ENCODE data around the gene ACSS1.

ACSS1 gene

DNA sequence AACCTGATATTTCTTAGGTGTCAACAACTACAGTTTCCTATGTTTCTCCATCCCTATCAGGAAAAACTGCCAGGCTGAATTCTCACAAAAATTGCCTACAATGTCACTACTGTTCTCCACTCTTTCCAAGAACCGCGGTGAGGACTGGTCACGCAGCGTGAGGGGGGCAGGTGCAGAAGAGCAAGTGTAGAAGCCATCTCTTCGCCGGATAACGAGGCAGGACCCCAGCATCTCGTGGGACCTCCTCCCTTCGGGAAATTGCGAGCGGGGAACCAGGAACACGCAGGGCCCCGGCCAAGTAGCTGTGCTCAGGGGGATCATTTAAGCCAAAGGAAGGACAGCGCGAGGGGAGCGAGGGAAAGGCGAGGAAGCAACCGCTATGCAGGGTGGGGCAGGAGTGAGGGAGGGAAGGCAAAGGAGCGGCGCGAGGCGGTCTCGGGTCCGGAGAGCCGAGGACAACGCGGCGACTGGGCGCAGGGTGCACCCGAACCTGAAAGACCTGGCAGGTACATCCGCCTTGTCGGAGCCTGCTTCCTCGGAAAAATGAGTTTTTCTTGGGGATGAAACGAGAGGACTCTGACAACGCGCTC, 65.9 kb downstream of the ACSS1 start:
- DNase-seq = no peak

DNA sequence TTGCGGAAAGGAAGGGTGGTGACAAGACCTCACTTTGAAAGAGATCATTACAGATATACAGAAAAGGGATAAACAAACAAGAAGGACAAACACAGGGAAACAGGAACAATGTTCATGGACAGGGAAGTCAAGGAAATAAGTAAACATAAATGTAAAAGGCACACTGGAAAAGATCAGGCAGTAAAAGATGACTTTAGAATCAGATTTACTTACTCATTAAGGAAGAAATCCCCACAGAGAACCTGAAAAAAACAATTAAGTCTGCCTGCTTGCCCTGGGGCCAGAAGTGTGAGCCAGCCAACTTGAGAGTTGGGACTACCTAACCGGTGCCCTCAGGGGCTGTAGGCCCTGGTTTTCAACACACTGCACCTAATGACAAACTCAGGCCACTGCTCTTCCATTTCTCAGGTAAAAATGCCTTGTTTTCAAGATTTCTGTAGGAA, 67.1 kb downstream of the ACSS1 start:
- DNase-seq = no peak

DNA sequence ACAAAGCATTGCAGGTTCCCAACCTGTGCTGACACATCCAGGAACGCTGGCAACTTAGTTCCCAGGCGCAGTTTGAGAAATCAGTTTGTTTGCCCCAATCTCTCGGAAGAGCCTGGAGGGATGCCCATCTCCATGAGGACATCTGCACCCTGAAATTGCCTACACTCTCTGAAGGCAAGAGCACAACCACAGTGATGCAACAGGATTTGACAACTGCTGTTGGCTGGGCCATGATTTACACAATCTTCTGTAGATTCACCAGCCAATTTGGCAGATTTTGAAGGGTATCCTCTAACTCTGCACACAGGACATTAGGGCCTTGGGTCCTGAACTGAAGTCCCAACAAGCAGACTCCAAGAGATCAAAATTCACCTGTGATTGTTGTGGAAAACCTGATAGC, 68.8 kb downstream of the ACSS1 start:
- no peak for DNase-seq

DNA sequence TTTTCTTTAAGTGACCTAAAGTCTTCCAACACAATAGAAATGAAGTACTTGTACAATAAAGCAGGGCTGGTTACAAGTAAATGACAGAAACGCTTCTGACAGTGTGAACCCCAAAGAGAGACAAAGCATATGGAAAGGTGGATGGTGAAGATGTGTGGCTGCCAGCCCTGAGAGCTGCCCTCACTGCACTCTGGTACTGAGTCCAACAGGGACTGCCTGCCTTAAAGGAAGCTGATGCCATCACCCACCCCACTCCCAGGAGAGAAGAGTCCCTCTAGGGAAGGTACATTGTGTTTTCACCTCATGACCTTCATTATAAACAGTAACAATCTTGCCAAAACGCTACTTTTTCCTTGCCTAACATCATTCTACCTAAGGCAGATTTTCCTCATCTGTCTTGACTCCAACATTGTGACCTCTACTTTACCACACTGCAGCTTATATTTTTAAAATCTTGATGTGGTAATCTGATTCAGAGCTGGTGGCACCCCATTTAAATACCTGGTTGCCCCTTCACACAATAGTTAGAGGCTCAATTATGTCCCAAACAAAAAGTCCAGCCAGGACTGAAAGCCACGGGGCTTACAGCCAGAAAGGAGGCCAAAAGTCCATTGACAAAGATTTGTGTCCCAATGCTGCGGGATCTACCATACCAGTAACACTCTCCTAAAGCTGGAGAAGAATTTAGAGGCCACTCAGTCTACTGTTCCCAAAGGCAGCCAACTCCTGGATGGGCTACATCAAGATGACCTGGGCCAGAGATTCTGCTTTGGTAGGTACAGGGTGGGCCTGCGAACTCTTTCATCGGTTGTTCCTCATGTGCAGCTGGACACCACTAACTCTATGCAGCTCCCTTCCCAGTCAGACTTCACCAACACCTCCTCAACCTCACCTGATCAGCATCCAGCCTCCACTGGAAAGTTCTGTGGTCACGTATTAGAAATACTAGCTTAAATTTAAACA, 69.8 kb downstream of the ACSS1 start:
- DNase-seq = no peak

DNA sequence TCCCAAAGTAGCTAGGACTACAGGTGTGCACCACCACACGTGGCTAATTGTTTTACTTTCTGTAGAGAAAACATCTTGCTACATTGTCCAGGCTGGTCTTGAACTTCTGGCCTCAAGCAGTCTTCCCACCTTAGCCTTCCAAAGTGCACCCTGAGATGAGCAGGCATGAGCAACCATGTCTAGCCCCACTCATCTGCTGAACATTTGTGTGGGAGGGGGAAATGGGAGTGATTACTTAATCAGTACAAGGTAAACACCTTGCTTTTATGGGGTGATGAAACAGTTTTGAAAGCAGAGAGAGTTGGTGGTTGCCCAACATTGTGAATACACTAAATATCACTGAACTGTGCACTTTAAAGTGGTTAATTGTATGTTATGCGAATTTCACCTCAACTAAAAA, 70.7 kb downstream of the ACSS1 start:
- DNase-seq = no peak

DNA sequence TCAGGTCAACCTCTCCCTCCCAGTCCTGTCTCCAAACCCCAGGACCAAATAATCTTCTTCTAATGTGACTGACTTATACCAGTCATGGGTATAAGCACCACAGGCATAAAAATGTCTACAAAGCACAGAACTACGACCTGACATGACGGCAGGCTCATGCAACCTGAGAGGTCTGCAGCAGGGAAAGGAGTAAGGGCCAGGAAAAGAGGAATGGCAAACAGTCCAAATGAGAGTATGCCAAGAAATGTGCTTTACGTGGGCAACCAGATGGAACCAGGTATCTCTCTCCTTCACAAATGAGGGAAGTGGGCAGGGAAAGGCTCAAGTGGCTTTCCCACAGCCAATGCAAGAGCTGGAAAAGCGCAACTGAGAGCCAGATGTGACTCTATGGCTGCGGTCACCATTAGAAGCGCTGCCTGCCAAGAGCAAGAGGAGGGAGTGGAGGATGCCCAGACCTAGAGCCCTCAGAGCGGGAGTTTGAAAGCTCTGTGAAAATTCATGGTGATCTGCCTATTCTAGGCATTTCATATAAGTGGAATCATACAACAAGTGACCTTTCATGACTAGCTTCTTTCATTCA, 71.4 kb downstream of the ACSS1 start:
- DNase-seq = no peak

DNA sequence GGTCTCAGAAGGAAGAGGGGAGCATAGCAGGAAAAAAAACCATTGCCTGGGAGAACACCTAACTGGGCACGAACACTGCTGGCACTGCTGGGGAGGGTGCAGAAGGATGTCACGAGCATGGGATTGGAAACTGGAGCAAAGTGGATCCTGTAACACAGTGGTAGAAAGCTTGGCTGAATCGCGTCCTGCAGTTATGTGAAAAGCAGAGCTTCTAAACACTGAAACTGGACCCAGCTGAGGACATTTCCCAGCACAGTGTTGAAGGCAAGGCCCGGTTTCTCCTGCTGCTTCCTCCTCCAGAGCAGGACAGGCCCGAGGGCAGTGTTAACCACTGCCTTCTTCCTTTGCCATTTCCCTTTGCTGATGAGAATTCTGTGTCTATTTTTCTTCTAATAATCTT, 72.1 kb downstream of the ACSS1 start:
- DNase-seq = no peak

DNA sequence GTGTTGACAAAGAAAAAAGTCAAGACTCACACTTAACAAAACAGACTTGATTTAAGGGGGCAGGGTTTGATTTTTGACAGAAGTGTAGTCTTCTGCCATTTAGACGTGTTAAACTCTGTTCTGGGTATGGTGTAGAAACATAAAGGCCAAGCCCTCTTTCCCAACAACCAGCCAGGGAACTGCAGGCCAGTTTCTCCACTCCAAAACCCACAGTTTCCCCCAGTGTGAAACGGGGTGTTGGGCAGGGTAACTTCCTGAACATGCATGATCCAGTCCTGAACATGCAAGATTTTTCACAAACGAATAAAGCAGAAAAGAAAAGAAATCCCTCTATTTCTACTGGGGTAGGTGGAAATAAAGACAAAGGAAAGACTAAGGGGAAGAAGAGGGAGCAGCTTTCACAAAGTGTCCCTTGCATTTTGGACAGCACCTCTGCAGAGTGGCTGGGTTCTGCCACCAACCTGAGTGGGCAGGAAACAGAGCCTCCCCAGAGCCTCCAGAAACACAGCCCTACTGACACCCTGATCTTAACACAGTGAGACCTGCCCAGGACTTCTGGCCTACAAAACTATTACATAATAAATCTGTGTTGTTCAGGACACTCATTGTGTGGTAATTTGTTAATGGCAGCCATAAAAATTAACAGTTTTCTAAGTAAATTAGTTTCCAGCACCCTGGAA, 72.8 kb downstream of the ACSS1 start:
- DNase-seq = no peak

DNA sequence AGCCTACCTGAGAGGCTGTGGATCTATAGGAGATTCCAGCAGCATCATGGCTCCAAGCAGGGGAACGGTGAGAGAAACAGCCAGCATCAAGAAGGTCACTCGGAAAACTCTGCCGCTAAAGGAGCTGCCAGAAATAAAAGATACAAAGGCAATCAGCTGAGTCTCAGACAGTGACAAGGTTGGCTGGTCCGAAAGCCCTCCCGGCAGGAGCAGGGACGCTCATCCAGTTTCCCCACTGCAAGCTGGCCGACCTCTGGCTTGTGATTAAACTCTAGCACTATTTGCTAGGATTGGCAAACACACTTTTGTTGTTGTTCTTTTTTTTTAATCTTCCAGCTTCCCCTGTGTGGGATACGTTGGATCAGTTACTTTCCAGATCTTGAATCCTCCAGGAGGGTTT, 74.0 kb downstream of the ACSS1 start:
- no peak for DNase-seq

DNA sequence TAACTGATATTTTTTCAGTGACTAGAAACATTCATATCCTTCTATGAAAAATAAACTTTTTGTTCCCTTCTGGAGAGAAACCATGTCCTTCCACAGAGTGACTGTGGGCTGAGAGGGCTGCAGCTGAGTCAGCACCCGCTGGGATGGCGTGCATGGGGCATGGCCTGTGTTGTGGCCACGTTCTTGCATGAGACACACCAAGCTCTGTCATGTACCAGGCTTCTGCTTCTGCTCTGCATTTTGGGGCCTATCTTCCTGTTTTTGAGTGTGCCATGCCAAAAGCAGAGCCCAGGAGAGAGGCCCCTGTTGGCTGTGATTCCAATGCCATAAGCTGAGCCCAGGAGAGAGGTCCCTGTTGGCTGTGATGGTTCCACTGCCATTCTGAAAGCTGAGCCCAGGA, 76.1 kb downstream of the ACSS1 start:
- DNase-seq = no peak

DNA sequence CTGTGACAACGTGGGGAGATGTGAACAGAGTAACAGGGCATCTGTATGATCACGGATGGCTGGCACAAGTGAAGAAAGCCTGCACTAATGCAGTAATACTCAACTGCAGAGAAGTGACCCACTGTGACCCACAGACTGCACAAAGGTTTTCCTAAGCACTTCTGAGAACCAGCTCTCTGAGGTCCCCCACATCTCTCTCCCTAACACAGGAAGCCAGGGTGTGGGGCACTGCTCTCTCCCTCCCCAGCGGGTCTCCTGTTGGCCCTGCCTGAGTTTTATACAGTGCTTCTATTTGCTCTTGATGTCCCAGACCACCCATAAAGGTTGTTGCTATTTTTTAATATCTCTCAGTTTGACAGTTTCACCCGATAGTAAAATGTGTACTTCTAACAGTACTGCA, 76.7 kb downstream of the ACSS1 start:
- no peak for DNase-seq

DNA sequence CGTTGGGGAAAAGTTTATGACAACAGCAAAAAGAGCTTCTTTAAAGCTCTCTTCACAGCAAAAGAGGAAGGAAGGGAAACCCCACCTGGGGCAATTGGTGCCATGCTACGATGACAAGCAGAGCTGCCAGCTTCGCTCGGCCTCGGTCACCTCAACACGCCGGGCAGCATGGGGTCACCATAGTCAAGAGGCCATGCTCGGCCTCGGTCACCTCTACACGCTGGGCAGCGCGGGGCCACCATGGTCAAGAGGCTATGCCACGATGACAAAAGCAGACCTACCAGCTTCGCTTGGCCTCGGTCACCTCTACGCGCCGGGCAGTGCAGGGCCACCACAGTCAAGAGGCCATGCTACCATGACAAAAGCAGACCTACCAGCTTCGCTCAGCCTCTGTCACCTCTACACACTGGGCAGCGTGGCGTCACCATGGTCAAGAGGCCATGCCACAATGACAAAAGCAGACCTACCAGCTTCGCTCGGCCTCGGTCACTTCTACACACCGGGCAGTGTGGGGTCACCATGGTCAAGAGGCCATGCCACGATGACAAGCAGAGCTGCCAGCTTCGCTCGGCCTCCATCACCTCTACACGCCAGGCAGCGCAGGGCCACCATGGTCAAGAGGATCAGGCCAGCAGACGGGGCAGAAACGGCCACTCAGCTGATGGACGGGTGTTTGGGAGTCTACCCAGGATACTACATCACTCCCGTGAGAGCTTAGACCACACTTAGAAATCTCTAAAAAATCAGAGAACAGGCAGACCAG, 77.5 kb downstream of the ACSS1 start:
- no peak for DNase-seq

DNA sequence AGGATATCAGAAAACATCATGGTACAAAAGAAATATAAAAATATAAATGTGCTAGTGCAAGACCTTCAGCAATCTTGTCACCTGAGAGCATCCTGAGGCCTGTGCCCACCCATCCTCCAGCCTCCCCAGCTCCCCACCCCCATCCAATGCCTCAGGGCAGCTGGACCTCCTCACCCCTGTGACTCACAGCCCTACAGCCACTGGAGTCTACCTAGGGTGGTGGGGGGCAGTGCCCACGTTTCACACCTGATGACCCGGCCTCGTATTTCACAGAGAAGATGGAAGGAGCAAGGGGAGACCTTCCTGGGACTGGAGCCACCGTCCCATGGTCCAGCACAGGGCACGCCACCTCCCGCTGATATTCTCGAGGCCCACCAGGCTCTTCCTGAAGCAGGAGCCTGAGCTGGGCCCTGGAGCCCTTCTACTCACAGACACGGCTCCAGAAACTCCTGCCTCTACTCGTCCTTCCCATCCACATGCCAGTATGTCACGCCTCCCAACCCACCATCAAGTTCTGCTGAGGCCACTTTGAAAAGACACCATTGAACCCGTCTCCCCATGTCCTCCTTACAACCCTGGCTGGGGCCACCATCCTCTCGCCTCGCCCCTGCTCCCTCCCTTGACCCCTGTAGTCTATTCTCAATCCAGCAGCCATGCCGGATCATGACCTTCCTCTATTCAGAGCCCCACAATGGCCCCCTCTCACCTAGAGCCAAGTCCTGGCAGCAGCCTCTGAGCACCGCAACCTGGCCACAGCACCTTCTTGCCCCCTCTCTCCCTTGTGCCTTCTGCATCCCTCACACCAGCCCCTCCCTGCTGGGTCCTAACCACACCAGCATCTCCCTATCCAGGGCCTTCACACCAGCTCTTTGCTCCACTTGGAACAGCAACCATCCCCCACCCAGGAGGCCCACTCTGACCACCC, 78.6 kb downstream of the ACSS1 start:
- no peak for DNase-seq

DNA sequence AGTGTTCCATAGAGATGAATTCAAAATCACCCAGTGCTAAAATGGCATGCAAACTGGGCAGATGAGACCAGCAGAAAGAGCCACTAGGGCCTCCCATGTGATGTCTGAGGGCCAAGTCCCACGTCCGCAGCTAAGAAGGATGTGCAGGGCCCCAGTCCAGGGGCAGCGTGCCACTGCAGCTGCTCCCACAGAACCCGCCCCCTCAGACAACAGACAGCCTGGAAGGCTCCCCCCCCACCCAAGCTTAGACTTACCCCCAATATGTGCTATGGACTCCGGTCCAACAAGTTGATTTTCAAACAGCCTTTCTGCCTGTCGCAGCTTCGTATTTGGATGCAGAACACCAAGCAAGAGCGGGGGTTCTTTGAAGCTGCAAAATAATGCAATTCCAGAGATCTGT, 79.4 kb downstream of the ACSS1 start:
- DNase-seq = no peak

DNA sequence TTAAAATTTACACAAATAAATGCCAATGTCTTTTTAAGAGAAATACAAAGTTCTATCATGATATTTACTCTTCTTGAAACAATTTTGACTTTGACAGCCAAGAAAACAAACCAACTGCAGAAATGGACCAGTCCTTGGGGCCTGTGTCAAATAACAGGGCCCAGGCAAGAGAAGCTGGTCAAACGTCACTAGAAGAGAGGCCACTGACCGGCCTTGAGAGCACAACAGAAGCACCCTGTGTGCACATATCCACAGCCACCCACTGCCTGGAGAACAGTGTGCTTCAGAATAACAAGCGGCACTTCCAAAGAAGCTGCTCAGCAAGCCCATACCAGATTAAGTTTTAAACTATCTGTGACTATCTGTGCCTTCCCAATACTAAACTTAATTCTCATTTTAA, 80.1 kb downstream of the ACSS1 start:
- no peak for DNase-seq

DNA sequence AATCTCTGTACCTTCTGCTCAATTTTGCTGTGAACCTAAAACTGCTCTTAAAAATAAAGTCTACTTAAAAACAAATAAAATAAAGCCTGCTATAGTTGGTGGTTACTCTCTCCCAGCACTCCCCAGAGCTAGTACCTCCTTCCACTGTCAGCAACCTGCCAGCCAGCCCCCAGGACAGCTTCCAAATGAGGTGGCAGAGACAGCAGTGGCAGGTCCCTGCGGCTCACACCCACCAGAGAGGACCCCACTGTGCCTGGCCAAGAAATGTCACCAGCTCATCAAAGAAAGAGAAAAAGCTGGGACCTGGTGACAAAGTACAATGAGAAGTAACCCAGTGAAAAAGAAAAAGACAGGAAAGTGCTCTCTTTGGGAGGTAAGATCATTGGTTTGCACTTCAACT, 80.6 kb downstream of the ACSS1 start:
- no peak for DNase-seq

DNA sequence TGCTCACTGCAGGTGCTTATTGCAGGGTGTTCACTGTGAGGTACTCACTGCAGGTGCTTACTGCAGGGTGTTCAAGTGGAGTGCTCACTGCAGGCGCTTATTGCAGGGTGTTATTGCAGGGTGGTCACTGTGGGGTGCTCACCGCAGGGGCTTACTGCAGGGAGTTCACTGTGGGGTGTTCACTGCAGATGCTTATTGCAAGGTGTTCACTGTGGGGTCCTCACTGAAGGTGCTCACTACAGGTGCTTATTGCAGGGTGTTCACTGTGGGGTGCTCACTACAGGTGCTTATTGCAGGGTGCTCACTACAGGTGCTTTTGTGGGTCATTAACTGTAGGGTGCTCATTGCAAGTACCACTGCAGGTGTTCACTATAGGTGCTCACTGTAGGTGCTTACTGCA, 85.6 kb downstream of the ACSS1 start:
- DNase-seq = no peak

DNA sequence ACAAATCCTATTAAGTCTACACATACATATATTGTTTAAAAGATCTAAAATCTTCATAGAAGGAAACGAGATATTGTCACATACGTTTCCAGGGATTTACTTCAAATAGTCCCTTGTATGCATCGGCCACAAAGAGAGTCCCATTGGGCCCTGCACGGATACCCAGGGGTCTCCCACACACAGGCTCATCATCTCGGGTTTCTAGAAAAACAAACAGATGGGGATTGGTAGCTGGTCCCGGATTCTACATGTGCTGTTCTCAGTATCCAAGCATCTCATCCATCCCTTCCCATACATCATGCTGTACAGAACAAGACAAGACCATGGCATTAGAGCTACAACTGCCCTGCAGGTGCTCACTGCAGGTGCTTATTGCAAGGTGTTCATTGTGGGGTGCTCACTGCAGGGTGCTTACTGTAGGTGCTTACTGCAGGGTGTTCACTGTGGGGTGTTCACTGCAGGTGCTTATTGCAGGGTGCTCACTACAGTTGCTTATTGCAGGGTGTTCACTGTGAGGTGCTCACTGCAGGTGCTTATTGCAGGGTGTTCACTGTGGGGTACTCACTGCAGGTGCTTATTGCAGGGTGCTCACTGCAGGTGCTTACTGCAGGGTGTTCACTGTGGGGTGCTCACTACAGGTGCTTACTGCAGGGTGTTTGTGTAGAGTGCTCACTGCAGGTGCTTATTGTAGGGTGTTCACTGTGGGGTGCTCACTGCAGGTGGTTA, 86.4 kb downstream of the ACSS1 start:
- DNase-seq = no peak

DNA sequence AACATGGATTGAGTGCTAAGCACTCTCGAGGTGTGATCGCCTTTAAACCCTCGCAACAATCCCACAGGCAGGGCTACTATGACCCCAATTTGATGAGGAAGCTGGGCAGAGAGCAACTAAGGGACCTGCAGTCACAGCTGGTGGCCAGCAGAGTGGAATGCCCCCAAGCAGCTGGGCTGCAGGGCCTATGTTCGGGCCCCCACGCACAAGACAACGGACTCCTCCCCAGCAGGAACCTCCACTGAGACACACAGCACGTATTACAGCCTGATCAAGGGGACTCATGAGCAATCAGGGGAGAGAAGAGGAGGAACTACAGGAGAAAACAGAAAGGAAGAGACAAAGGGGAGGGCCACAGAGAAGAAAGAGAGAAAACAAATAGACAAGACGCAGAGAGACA, 87.2 kb downstream of the ACSS1 start:
- no peak for DNase-seq

DNA sequence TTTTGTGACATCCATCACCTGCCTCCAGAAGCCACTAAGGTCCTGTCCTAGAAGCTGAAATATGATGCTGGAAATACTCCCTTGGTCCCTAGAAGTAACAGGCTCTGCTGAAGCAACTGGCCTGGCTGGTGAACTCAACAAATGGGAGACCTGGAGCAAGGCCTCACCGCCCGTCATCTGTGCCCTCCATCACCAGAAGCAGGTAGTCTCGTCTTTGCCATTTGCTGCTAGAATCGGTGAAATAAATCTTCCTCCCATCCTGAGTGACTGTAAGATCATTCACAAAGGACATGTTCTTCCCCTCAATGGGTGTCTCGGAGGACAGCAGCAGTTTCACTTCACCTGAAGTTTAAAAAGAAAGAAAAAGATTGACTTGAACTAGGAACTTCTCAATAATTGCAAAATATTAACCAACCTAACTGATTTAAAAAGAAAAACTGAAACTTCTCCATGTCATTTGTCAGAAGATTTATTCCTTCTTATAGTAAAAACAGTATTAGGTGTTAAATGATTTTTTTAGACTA, 87.8 kb downstream of the ACSS1 start:
- no peak for DNase-seq
